Activated CD8-positive, alpha-beta memory T cell treated with anti-CD3 and anti-CD28 coated beads for 1 hour (primary cell): ENCODE data around the gene MICAL2.
A peak's percentile ranks its signal among the peaks of the same experiment; 100 is the strongest.

Experiments
- DNase-seq, 2 donors: peaks; one replicate each; pipeline ENCODE4 v3.0.0-alpha.2; 2020; ENCODE audit warnings: low read depth in 1 of 2; ENCODE audit errors: extremely low read depth in 1 of 2

The MICAL2 gene

GRCh38 chr11:12183827-12184620 lies 73.6 kb downstream of the MICAL2 start:
- DNase-seq = no peak

GRCh38 chr11:12184699-12185098 lies 74.3 kb downstream of the MICAL2 start:
- no peak for DNase-seq

- DNase-seq = no peak
Observed at GRCh38 chr11:12185106-12185690, 74.8 kb downstream of the MICAL2 start.

- no peak for DNase-seq
Observed at GRCh38 chr11:12185914-12186313, 75.5 kb downstream of the MICAL2 start.

- DNase-seq = no peak
Observed at GRCh38 chr11:12186701-12187100, 76.3 kb downstream of the MICAL2 start.

GRCh38 chr11:12187399-12187798 lies 77.0 kb downstream of the MICAL2 start:
- no peak for DNase-seq

- no peak for DNase-seq
Observed at GRCh38 chr11:12188548-12189317, 78.3 kb downstream of the MICAL2 start.

GRCh38 chr11:12189543-12190235 lies 79.3 kb downstream of the MICAL2 start:
- peak in 1 of 2 donors; percentile 11 for DNase-seq

GRCh38 chr11:12190511-12190910 lies 80.1 kb downstream of the MICAL2 start:
- no peak for DNase-seq

GRCh38 chr11:12192794-12193514 lies 82.6 kb downstream of the MICAL2 start:
- DNase-seq = no peak

GRCh38 chr11:12193515-12194336 lies 83.3 kb downstream of the MICAL2 start:
- no peak for DNase-seq

- DNase-seq = no peak
Observed at GRCh38 chr11:12195768-12196167, 85.4 kb downstream of the MICAL2 start.

- no peak for DNase-seq
Observed at GRCh38 chr11:12196308-12196707, 85.9 kb downstream of the MICAL2 start.

- no peak for DNase-seq
Observed at GRCh38 chr11:12196872-12197271, 86.5 kb downstream of the MICAL2 start.

- DNase-seq = no peak
Observed at GRCh38 chr11:12198251-12199222, 88.1 kb downstream of the MICAL2 start.

GRCh38 chr11:12199231-12199948 lies 89.0 kb downstream of the MICAL2 start:
- no peak for DNase-seq

GRCh38 chr11:12200279-12200990 lies 90.0 kb downstream of the MICAL2 start:
- DNase-seq = no peak
